Testis (tissue), 2 donors: ENCODE measurements around the gene PDE1A.

Experiments
- POLR2A ChIP-seq: fragments of 450-650 bp; IDR thresholded peaks from one replicate; pipeline ENCODE4 v1.6.1; 2017; ENCODE audit warnings: antibody characterized with exemption, mild to moderate bottlenecking, moderate library complexity
- TF ChIP-seq, protein P1 (sequence below), 3 experiments: fragments of 450-650 bp in 2 of 3; fragments of 200-600 bp in 1 of 3; sonication (generic) in 1 of 3; IDR thresholded peaks; one replicate each; pipeline ENCODE4 v1.5.1; 2016 to 2019; ENCODE audit warnings: antibody characterized with exemption in 3 of 3, mild to moderate bottlenecking in 2 of 3, moderate library complexity in 1 of 3

DNA sequence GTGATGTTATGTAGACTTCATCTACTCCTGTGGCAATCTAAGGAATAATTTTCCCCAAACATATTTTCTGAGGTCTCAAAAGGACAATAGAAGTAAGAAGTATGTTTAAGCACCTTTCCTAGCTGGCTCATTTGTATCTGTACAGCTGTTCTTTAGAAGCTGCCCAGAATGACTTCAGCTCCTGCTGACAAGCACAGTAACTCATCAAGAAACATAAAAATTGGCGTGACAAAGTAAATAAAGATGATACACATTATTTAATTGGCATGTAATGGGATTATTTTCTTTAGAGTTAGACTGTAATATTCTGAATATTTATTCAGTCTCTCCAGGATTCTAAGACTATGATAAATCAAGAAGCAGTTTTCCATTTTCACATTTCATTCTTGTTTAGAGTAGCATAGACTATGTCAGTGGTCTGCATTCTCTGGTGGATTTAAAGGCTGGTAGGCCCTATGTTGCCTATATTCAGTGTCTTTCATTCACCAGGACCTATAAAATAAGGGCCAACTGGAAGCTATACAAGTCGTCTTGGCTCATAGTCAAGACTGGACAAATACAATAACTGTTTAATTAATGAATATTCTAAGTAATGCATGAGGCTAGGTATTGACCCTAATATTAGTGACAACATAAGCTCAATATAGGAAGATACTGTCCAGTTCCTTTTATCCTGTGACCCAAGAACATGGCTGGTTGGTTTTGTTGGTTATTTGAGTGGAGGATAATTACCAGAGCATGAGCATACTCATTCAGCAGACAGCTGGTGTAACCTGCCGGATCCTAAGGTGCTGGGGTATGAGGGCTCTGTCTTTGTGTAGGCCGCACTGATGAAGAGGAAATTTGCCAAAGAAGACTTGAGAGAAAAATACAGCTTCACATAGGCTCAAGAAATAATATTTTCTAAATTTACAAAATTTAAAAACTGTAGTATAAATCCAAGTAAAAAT lies 107.0 kb downstream of the PDE1A start:
- TF ChIP-seq, protein P1, sequence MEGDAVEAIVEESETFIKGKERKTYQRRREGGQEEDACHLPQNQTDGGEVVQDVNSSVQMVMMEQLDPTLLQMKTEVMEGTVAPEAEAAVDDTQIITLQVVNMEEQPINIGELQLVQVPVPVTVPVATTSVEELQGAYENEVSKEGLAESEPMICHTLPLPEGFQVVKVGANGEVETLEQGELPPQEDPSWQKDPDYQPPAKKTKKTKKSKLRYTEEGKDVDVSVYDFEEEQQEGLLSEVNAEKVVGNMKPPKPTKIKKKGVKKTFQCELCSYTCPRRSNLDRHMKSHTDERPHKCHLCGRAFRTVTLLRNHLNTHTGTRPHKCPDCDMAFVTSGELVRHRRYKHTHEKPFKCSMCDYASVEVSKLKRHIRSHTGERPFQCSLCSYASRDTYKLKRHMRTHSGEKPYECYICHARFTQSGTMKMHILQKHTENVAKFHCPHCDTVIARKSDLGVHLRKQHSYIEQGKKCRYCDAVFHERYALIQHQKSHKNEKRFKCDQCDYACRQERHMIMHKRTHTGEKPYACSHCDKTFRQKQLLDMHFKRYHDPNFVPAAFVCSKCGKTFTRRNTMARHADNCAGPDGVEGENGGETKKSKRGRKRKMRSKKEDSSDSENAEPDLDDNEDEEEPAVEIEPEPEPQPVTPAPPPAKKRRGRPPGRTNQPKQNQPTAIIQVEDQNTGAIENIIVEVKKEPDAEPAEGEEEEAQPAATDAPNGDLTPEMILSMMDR (IDR thresholded peaks at IDR 0.05) = no peak
- no peak for TF ChIP-seq POLR2A
